Epithelial cell of esophagus (primary cell): ENCODE measurements around the gene GOLGA6L4.
"Not testable (repeated sequence)": the region's sequence is repeated elsewhere in the genome, so short reads cannot be mapped to it uniquely, and the experiment has no call there.

Source experiments
- DNase-seq: peaks from one replicate; pipeline ENCODE4 v3.0.0; 2010; ENCODE audit warnings: low read depth
- H3K4me3 ChIP-seq: 2 replicates; pipeline ENCODE4 v1.5.1; 2011; ENCODE audit warnings: mild to moderate bottlenecking, low read length, control low read depth
- CTCF ChIP-seq: IDR thresholded peaks from 2 replicates; pipeline ENCODE4 v1.5.1; 2011; ENCODE audit warnings: low read depth, mild to moderate bottlenecking, low read length, control low read depth, inconsistent platforms; ENCODE audit not compliant: insufficient read depth; ENCODE audit errors: missing control alignments

GOLGA6L4 gene

GRCh38 chr15:84235573-84235972 lies at the start of gene GOLGA6L4:
Gene GOLGA6L4, plus strand, starts transcription at chr15:84235773. Its CDS starts 62 bp downstream, at chr15:84235835.
- H3K4me3 ChIP-seq, DNase-seq: not testable (repeated sequence)

GRCh38 chr15:84192982-84193381 lies 42.6 kb upstream of the GOLGA6L4 start:
- not testable (repeated sequence) for H3K4me3 ChIP-seq, DNase-seq

GRCh38 chr15:84195603-84196002 lies 40.0 kb upstream of the GOLGA6L4 start:
- not testable (repeated sequence) for H3K4me3 ChIP-seq, DNase-seq

- not testable (repeated sequence) for DNase-seq, H3K4me3 ChIP-seq
These were observed 38.9 kb upstream of the GOLGA6L4 start for GRCh38 chr15:84196530-84197188.

GRCh38 chr15:84199865-84200264 lies 35.7 kb upstream of the GOLGA6L4 start:
- not testable (repeated sequence) for DNase-seq, H3K4me3 ChIP-seq

- H3K4me3 ChIP-seq, DNase-seq: not testable (repeated sequence)
- TF ChIP-seq CTCF = peak; percentile 15
These were observed 10.9 kb downstream of the GOLGA6L4 start for GRCh38 chr15:84246441-84246840.
